ENCODE data around the gene ALDH1L1.

GRCh38 chr3:126135406-126136076 is 44.8 kb downstream of the ALDH1L1 start:
- TF ChIP-seq CTCF (IDR thresholded peaks at IDR 0.05) (no peak), POLR2A (IDR thresholded peaks at IDR 0.05) (no peak), EP300 (IDR thresholded peaks at IDR 0.05) (no peak)

Data from ovary (tissue), 3 donors.